Measurements from ENCODE around the gene VSIG8.

- TF ChIP-seq CTCF (IDR thresholded peaks at IDR 0.05) = no peak
- TF ChIP-seq POLR2A (IDR thresholded peaks at IDR 0.05) = no peak
Measured at GRCh38 chr1:159845751-159846629, 16.5 kb downstream of the VSIG8 start.
